ENCODE results near the gene ADAMTS5.

The ADAMTS5 gene

DNA sequence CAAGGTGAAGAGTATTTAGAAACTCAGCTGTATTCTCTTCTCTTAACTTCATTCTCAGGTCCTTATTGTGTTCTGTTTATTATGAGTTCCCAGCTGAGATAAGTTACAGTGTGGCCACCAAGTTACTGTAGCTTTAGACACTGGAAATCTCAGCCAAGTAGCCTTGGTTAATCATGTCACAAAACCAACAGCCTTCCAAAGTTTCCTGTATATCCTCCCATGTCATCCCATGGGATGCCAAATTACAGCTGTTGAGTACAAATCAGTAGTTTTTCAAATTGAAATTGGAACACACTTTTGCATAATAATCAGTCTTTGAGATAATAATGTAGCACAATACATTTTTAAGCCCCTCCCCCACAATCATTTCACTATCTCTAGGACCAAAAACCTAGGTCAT lies 10.7 kb downstream of the ADAMTS5 start:
- Histone ChIP-seq H3K27ac (ENCODE audit: low read length) (no peak overlapping the region), H3K36me3 (replicated peaks; ENCODE audit: low read depth, low read length) (no peaks in the 10 kb centered on the region), H3K4me3 (ENCODE audit: low read length) (no peak overlapping the region), H3K79me2 (ENCODE audit: low read length) (no peaks in the 10 kb centered on the region), H3K9ac (ENCODE audit: low read length) (no peak overlapping the region), H3K4me2 (ENCODE audit: low read length) (no peak overlapping the region), H4K20me1 (ENCODE audit: insufficient read depth, low read length) (no peaks in the 10 kb centered on the region), H3K27me3 (ENCODE audit: low read depth, low read length) (no peaks in the 10 kb centered on the region), H3K9me3 (ENCODE audit: insufficient read depth, low read length) (no peaks in the 10 kb centered on the region), H3K4me1 (ENCODE audit: low read length) (peaks cover 6% of the 10 kb centered on the region), H2AFZ (ENCODE audit: low read depth, low read length) (no peak overlapping the region)
- no peak for TF ChIP-seq EZH2phosphoT487 (IDR thresholded peaks at IDR 0.05; ENCODE audit: low read depth)

DNA sequence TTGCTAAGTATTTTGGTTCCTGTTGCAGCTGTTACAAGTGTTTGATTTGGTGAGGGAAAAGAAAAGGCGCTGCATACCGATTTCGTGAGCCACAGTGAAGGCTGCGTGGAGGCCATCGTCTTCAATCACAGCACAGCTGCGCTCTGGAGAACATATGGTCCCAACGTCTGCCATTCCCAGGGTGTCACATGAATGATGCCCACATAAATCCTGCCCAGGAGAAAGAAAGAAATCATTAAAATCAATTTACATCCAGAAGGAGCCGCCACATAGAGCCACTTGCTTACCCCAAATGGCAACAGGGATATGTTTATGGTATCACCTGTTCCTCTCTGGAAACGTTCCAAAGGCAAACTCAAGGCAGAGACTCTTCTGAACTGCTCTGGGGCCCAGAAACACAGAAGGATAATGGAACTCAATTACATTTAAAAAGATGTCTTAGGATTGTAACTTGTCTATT lies 12.2 kb downstream of the ADAMTS5 start:
- no peaks in the 10 kb centered on the region for H3K36me3 ChIP-seq (replicated peaks; ENCODE audit: low read depth, low read length)
- H3K9ac ChIP-seq (ENCODE audit: low read length), result no peak overlapping the region
- no peak overlapping the region for H2AFZ ChIP-seq (ENCODE audit: low read depth, low read length)
- no peak overlapping the region for H3K4me2 ChIP-seq (ENCODE audit: low read length)
- H3K4me3 ChIP-seq (ENCODE audit: low read length), result no peak overlapping the region
- no peaks in the 10 kb centered on the region for H4K20me1 ChIP-seq (ENCODE audit: insufficient read depth, low read length)
- H3K9me3 ChIP-seq (ENCODE audit: insufficient read depth, low read length), result no peaks in the 10 kb centered on the region
- no peak overlapping the region for H3K27ac ChIP-seq (ENCODE audit: low read length)
- no peaks in the 10 kb centered on the region for H3K79me2 ChIP-seq (ENCODE audit: low read length)
- TF ChIP-seq EZH2phosphoT487 (IDR thresholded peaks at IDR 0.05; ENCODE audit: low read depth), result no peak
- TF ChIP-seq, protein P1, sequence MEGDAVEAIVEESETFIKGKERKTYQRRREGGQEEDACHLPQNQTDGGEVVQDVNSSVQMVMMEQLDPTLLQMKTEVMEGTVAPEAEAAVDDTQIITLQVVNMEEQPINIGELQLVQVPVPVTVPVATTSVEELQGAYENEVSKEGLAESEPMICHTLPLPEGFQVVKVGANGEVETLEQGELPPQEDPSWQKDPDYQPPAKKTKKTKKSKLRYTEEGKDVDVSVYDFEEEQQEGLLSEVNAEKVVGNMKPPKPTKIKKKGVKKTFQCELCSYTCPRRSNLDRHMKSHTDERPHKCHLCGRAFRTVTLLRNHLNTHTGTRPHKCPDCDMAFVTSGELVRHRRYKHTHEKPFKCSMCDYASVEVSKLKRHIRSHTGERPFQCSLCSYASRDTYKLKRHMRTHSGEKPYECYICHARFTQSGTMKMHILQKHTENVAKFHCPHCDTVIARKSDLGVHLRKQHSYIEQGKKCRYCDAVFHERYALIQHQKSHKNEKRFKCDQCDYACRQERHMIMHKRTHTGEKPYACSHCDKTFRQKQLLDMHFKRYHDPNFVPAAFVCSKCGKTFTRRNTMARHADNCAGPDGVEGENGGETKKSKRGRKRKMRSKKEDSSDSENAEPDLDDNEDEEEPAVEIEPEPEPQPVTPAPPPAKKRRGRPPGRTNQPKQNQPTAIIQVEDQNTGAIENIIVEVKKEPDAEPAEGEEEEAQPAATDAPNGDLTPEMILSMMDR (IDR thresholded peaks at IDR 0.05; ENCODE audit: low read depth, low read length), result no peak
- H3K4me1 ChIP-seq (ENCODE audit: low read length), result peaks cover 16% of the 10 kb centered on the region
- no peaks in the 10 kb centered on the region for H3K27me3 ChIP-seq (ENCODE audit: low read depth, low read length)

DNA sequence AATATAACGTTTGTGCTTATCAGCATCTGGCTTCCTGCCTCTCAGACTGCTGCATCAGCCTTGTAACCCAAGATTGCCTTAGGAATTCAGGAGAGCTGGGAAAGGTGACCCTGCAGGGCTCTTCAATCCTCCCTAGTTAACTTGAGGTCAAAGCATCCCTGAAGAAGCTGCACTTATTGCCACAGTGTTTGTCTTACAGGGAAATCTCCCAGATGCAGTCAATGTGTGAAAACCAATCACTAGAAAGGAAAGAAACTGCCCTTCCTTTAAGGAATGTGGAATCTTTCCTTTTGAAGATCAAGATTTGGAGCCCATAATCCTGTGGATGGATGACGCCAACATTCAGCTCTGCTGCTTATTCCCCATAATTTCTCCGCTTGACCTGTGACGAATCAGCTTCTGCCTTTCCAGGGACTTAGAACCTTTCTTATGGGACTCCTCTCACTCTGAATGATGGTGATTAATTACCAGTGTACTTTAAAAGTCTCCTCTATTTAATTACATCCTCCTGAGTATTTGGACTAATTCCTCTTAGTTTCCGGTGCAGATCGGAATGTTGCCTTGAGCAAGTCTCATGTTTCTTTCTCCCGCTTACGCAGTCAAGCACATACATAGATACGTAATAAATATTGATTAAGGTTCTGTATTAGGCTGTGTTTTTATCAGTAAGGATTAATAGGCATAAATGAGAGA lies 14.4 kb downstream of the ADAMTS5 start:
- no peaks in the 10 kb centered on the region for H3K79me2 ChIP-seq (ENCODE audit: low read length)
- no peak overlapping the region for H3K4me2 ChIP-seq (ENCODE audit: low read length)
- H3K9ac ChIP-seq (ENCODE audit: low read length), result no peak overlapping the region
- no peaks in the 10 kb centered on the region for H3K9me3 ChIP-seq (ENCODE audit: insufficient read depth, low read length)
- H3K4me1 ChIP-seq (ENCODE audit: low read length), result peaks cover 16% of the 10 kb centered on the region
- H2AFZ ChIP-seq (ENCODE audit: low read depth, low read length), result no peak overlapping the region
- no peaks in the 10 kb centered on the region for H4K20me1 ChIP-seq (ENCODE audit: insufficient read depth, low read length)
- TF ChIP-seq, protein P1 (IDR thresholded peaks at IDR 0.05; ENCODE audit: low read depth, low read length), result no peak
- TF ChIP-seq EZH2phosphoT487 (IDR thresholded peaks at IDR 0.05; ENCODE audit: low read depth), result no peak
- no peaks in the 10 kb centered on the region for H3K27me3 ChIP-seq (ENCODE audit: low read depth, low read length)
- H3K27ac ChIP-seq (ENCODE audit: low read length), result no peak overlapping the region
- no peaks in the 10 kb centered on the region for H3K36me3 ChIP-seq (replicated peaks; ENCODE audit: low read depth, low read length)
- H3K4me3 ChIP-seq (ENCODE audit: low read length), result no peak overlapping the region

DNA sequence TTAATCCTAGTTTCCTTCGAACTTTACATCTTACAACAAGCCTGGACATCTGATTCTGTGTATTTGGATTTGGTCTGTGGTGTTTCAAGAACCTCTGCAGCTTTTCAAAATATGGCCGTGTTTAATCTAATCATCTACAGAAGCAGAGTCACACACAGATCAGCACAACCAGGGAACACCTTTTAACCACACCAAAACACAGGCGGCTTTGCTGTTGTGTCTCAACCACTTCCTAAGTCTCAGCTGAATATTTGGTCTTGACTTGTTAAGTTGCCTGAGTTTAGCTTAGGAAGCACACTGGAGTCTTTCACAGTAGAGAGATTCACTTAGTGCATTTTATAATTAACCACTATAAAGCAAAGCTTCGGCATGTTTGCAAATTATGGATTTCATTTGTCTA lies 17.1 kb downstream of the ADAMTS5 start:
- Histone ChIP-seq H3K27me3 (ENCODE audit: low read depth, low read length) (no peaks in the 10 kb centered on the region), H3K9me3 (ENCODE audit: insufficient read depth, low read length) (no peaks in the 10 kb centered on the region), H3K4me3 (ENCODE audit: low read length) (no peak overlapping the region), H4K20me1 (ENCODE audit: insufficient read depth, low read length) (no peaks in the 10 kb centered on the region), H3K79me2 (ENCODE audit: low read length) (no peaks in the 10 kb centered on the region), H3K4me2 (ENCODE audit: low read length) (no peak overlapping the region), H3K4me1 (ENCODE audit: low read length) (peaks cover 36% of the 10 kb centered on the region), H2AFZ (ENCODE audit: low read depth, low read length) (no peak overlapping the region), H3K36me3 (replicated peaks; ENCODE audit: low read depth, low read length) (no peaks in the 10 kb centered on the region), H3K27ac (ENCODE audit: low read length) (no peak overlapping the region), H3K9ac (ENCODE audit: low read length) (no peak overlapping the region)
- no peak for TF ChIP-seq EZH2phosphoT487 (IDR thresholded peaks at IDR 0.05; ENCODE audit: low read depth)
- TF ChIP-seq, protein P1 (IDR thresholded peaks at IDR 0.05; ENCODE audit: low read depth, low read length), result no peak
